ENCODE results near the gene SRGAP1. TPM values are rescaled to one million over a fixed set of nuclear protein-coding genes. Genes with fewer than 3 reads are reported as not detected.
"Not testable (repeated sequence)": the region's sequence is repeated elsewhere in the genome, so short reads cannot be mapped to it uniquely, and the experiment has no call there.

SRGAP1 gene
- total and polyA plus RNA-seq, 2 of the 13 experiments (the other 11 are each of a cell fraction or from before 2014, with no cell fraction given) = 1.6 to 3.4 TPM

- H3K27me3 ChIP-seq (ENCODE audit: control insufficient read depth in 1 of 2, insufficient read depth in 2 of 2, low read length in 2 of 2); H2AFZ ChIP-seq (ENCODE audit: low read length); ATAC-seq; intact Hi-C loops (cut with micrococcal nuclease; ENCODE audit: unreplicated experiment); DNase-seq (ENCODE audit: low spot score); H3K4me2 ChIP-seq (ENCODE audit: low read depth, low read length); H3K9me3 ChIP-seq (ENCODE audit: low read length); in situ Hi-C loops (cut with HindIII; ENCODE audit: extremely low pct_ligation_motif_present, low pct_unique_long_range_greater_than_20kb); CTCF ChIA-PET (ENCODE audit: low intra/inter-chr PET ratio, low total read pairs); FAIRE-seq; H3K4me1 ChIP-seq (ENCODE audit: insufficient read depth, low read length); H3K36me3 ChIP-seq (replicated peaks in 1 of 2; ENCODE audit: control insufficient read depth in 1 of 2, insufficient read depth in 2 of 2, low read length in 2 of 2); H3K4me3 ChIP-seq (replicated peaks in 1 of 3; ENCODE audit: insufficient read depth in 1 of 3, low read depth in 2 of 3, low read length in 3 of 3); H3K27ac ChIP-seq (ENCODE audit: extremely low read length, insufficient read depth, low read length); POLR2A ChIA-PET; BruUV-seq (replicated peaks); H3K9ac ChIP-seq (ENCODE audit: insufficient read depth, low read depth, low read length); H3K79me2 ChIP-seq (ENCODE audit: insufficient read depth, low read length); H4K20me1 ChIP-seq (ENCODE audit: insufficient read depth, low read length): not testable (repeated sequence)
- whole genome bisulfite sequencing (ENCODE audit: low lambda C conversion rate) = 95% methylated on average over 2 of the region's 2 CpGs
Measured at GRCh38 chr12:64132672-64133071, 288.2 kb downstream of the SRGAP1 start.

GRCh38 chr12:64137117-64137516 is 292.6 kb downstream of the SRGAP1 start:
- ATAC-seq (no peak), FAIRE-seq (no peak), DNase-seq (ENCODE audit: low spot score) (no peak)
- H3K27ac ChIP-seq (ENCODE audit: extremely low read length, insufficient read depth, low read length) = no peak overlapping the region
- H2AFZ ChIP-seq (ENCODE audit: low read length) = no peak overlapping the region
- no peak overlapping the region for H3K4me3 ChIP-seq (replicated peaks in 1 of 3; ENCODE audit: insufficient read depth in 1 of 3, low read depth in 2 of 3, low read length in 3 of 3)
- no peaks in the 10 kb centered on the region for H3K27me3 ChIP-seq (ENCODE audit: control insufficient read depth in 1 of 2, insufficient read depth in 2 of 2, low read length in 2 of 2)
- H3K79me2 ChIP-seq (ENCODE audit: insufficient read depth, low read length) = no peaks in the 10 kb centered on the region
- POLR2A ChIA-PET = no interaction called here
- intact Hi-C loops (cut with micrococcal nuclease; ENCODE audit: unreplicated experiment) = no loop called here
- no TSS peak for BruUV-seq (replicated peaks)
- H3K9me3 ChIP-seq (ENCODE audit: low read length) = no peaks in the 10 kb centered on the region
- WGBS (ENCODE audit: low lambda C conversion rate) = 98% methylated on average over 6 of the region's 6 CpGs
- H3K4me2 ChIP-seq (ENCODE audit: low read depth, low read length) = no peak overlapping the region
- no peaks in the 10 kb centered on the region for H3K36me3 ChIP-seq (replicated peaks in 1 of 2; ENCODE audit: control insufficient read depth in 1 of 2, insufficient read depth in 2 of 2, low read length in 2 of 2)
- CTCF ChIA-PET (ENCODE audit: low intra/inter-chr PET ratio, low total read pairs) = no interaction called here
- in situ Hi-C loops (cut with HindIII; ENCODE audit: extremely low pct_ligation_motif_present, low pct_unique_long_range_greater_than_20kb) = no loop called here
- H3K4me1 ChIP-seq (ENCODE audit: insufficient read depth, low read length) = no peaks in the 10 kb centered on the region
- H4K20me1 ChIP-seq (ENCODE audit: insufficient read depth, low read length) = no peaks in the 10 kb centered on the region
- no peak overlapping the region for H3K9ac ChIP-seq (ENCODE audit: insufficient read depth, low read depth, low read length)
- no peak for TF ChIP-seq NRL (CRISPR knock-in tag; IDR thresholded peaks at IDR 0.05; ENCODE audit: borderline replicate concordance)
- no peak for TF ChIP-seq ZNF615 (CRISPR knock-in tag; IDR thresholded peaks at IDR 0.05; ENCODE audit: borderline replicate concordance)
- no peak for TF ChIP-seq MYNN (CRISPR knock-in tag; IDR thresholded peaks at IDR 0.05; ENCODE audit: low read depth)
- TF ChIP-seq KDM1A (CRISPR knock-in tag; IDR thresholded peaks at IDR 0.05) = no peak
- no peak for TF ChIP-seq HIC2 (CRISPR knock-in tag; IDR thresholded peaks at IDR 0.05; ENCODE audit: low read depth)
- TF ChIP-seq RFX3 (CRISPR knock-in tag; IDR thresholded peaks at IDR 0.05) = no peak
- TF ChIP-seq HNRNPLL (IDR thresholded peaks at IDR 0.05; ENCODE audit: low read depth, low read length, poor library complexity, severe bottlenecking) = no peak
- TF ChIP-seq, protein P1, sequence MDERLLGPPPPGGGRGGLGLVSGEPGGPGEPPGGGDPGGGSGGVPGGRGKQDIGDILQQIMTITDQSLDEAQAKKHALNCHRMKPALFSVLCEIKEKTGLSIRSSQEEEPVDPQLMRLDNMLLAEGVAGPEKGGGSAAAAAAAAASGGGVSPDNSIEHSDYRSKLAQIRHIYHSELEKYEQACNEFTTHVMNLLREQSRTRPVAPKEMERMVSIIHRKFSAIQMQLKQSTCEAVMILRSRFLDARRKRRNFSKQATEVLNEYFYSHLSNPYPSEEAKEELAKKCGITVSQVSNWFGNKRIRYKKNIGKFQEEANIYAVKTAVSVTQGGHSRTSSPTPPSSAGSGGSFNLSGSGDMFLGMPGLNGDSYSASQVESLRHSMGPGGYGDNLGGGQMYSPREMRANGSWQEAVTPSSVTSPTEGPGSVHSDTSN (CRISPR knock-in tag; IDR thresholded peaks at IDR 0.05) = no peak
- TF ChIP-seq ZNF83 (CRISPR knock-in tag; IDR thresholded peaks at IDR 0.05; ENCODE audit: borderline replicate concordance) = no peak
- no peak for TF ChIP-seq ZNF17 (CRISPR knock-in tag; IDR thresholded peaks at IDR 0.05)
- no peak for TF ChIP-seq ZNF839 (CRISPR knock-in tag; IDR thresholded peaks at IDR 0.05; ENCODE audit: borderline replicate concordance)
- no peak for TF ChIP-seq ZNF780A (CRISPR knock-in tag; IDR thresholded peaks at IDR 0.05)
- TF ChIP-seq U2AF2 (IDR thresholded peaks at IDR 0.05; ENCODE audit: low read depth, low read length) = no peak
- TF ChIP-seq TP53 (CRISPR knock-in tag; conservative IDR thresholded peaks at IDR 0.05) = no peak
- TF ChIP-seq ZBTB7B (CRISPR knock-in tag; IDR thresholded peaks at IDR 0.05) = no peak
- no peak for TF ChIP-seq ZNF772 (CRISPR knock-in tag; IDR thresholded peaks at IDR 0.05)
